GM21528 (cell line): ENCODE data around the gene CLASP1.
A peak's percentile ranks its signal among the peaks of the same experiment; 100 is the strongest.
"Not testable (repeated sequence)": the region's sequence is repeated elsewhere in the genome, so short reads cannot be mapped to it uniquely, and the experiment has no call there.

Experiments
- ATAC-seq: cut with Tn5 transposase; IDR thresholded peaks from one replicate; pipeline ENCODE4 v1.9.1; 2021; ENCODE audit warnings: mild to moderate bottlenecking, moderate library complexity; ENCODE audit not compliant: unreplicated experiment, low FRiP score

The CLASP1 gene

DNA sequence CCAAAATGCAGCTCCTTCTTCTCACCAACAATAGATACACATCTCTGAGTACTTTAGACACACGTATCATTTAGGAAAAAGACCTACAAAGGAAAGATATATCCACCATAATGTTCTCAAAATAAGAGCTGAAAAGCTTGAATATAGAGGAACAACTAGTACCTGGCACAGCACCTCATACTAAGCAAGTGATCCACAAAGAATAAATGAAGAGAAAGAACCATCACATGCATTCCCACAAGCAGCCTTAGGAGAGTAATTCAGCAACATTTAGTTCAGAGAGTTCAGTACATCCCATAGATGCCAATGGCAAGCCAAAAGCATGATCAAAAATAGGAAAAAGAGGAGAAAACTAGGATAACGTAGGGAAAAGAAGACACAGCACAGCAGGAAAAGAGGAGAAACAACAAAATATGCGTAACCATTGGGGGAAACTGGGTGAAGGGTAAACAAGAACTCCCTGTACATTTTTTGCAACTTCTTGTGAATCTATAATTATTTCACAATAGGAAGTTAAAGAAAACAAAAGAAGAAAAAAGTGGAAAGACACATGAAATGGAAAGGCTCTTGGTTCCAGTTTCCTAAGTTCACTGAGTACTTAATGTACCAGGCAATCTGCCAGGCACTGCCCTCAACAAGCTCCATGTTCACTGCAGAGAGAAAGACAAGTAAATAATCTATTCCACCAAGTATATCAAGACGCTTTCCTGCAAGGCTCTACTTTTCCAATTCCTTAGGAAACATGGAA, 22.3 kb downstream of the CLASP1 start:
- ATAC-seq: no peak

DNA sequence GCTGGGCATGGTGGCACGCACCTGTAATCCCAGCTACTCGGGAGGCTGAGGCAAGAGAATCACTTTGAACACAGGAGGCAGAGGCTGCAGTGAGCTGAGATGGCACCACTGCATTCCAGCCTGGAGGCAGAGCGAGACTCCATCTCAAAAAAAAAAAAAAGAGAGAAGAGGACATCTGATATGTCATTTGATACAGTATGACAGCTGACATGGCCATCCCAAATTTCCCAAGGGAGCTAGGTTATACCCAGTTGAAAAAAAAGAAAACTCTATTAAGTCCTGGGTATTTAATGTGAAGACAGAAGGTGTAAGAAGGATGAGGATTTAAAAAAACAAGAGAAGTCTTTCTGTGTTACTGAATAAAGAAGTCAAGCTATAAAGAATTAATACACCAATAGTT, 23.3 kb downstream of the CLASP1 start:
- ATAC-seq: no peak

DNA sequence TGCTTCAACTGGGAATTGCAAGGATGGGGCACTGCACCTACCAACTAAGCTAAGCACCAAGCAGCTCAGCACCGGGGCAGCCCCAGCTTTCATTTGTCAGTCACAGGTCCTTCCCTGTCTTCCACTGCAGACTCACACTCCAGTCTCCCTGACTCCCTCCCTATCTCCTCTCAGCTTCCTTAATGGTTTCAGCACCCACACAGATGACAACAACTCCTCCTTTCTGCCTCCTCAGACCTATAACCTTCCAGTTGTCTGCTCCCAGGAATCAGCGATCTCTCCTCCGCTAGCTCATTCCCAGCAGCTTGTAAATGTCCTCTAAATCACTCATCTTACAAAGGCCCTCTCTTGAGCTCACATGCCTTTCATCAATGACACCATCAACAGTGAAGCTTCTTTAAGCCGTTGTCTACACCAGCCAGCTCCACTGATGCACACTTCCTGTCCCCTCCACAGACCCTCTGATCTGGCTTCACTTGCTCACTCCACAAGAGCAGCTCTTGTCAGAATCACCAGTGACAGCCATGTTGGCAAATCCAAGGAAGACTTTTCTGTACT, 32.1 kb downstream of the CLASP1 start:
- no peak for ATAC-seq

DNA sequence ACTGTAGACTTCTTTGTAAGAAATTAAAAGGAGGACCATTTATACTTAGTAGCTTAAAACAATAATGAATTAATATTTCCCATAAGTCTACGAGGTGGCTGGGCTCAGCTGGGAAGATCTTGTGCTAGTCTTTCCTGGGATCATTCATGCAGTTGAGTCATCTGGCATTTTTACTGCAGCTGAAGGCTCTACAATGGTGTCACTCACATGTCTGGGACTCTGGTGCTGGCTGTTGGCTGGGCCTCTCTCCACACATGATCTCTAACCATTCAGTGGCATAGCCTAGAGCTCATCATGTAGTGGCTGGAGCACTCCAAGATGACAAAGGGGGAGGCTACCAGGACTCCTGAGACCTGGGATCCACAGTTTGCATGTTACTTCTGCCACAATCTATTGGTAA, 35.5 kb downstream of the CLASP1 start:
- ATAC-seq: no peak

DNA sequence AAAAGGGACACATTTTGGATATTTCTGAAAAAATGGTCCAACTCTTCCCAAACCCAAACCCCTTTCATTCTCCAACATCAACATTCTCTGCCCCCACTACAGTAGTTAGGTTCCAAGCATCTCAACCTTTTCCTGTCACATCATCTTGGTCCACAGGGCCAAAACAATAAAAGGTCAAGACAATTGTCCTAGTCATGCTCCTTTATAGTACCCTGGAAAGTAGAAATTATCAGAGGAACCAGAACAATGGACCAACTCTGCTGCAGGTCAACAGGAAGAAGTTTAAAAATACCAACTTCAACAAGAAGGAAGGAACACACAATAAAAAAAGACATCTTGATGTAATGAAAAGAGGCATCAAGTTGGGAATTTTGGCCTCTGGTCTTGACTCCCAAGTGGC, 36.1 kb downstream of the CLASP1 start:
- no peak for ATAC-seq

DNA sequence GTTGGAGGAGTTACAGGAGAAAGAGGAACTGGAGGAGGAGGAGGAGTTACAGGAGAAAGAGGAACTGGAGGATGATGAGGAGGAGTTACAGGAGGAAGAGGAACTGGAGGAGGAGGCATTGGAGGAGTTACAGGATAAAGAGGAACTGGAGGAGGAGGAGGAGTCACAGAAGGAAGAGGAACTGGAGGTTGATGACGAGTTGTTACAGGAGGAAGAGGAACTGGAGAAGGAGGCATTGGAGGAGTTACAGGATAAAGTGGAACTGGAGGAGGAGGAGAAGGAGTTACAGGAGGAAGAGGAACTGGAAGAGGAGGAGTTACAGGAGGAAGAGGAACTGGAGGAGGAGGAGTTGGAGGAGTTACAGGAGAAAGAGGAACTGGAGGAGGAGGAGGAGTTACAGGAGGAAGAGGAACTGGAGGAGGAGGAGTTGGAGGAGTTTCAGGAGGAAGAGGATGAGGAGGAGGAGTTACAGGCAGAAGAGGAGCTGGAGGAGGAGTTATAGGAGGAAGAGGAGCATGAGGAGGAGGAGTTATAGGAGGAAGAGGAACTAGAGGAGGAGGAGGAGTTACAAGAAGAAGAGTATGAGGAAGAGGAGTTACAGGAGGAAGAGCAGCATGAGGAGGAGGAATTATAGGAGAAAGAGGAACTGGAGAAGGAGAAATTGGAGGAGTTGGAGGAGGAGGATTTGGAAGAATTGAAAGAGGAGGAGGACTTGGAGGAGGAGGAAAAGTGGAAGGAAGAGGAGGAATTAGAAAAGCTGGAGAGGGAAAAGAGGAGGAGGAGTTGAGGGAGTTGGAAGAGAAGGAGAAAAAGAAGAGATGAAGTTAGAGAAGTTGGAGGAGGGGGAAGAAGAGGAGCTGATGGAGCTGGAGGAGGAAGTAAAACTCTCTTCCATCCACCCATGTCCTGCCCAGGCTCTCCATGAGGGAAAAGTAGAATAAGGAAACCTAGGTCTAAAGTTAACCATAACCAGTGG, 37.2 kb downstream of the CLASP1 start:
- ATAC-seq: no peak

DNA sequence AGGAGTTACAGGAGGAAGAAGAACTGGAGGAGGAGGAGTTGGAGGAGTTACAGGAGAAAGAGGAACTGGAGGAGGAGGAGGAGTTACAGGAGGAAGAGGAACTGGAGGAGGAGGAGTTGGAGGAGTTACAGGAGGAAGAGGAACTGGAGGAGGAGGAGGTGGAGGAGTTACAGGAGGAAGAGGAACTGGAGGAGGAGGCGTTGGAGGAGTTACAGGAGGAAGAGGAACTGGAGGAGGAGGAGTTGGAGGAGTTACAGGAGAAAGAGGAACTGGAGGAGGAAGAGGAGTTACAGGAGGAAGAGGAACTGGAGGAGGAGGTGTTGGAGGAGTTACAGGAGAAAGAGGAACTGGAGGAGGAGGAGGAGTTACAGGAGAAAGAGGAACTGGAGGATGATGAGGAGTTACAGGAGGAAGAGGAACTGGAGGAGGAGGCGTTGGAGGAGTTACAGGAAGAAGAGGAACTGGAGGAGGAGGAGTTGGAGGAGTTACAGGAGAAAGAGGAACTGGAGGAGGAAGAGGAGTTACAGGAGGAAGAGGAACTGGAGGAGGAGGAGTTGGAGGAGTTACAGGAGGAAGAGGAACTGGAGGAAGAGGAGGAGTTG, 38.1 kb downstream of the CLASP1 start:
- ATAC-seq: not testable (repeated sequence)

DNA sequence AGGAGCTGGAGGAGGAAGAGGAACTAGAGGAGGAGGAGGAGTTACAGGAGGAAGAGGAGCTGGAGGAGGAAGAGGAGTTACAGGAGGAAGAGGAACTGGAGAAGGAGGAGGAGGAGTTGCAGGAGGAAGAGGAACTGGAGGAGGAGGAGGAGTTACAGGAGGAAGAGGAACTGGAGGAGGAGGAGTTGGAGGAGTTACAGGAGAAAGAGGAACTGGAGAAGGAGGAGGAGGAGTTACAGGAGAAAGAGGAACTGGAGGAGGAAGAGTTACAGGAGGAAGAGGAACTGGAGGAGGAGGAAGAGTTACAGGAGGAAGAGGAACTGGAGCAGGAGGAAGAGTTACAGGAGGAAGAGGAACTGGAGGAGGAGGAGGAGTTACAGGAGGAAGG, 38.8 kb downstream of the CLASP1 start:
- not testable (repeated sequence) for ATAC-seq

DNA sequence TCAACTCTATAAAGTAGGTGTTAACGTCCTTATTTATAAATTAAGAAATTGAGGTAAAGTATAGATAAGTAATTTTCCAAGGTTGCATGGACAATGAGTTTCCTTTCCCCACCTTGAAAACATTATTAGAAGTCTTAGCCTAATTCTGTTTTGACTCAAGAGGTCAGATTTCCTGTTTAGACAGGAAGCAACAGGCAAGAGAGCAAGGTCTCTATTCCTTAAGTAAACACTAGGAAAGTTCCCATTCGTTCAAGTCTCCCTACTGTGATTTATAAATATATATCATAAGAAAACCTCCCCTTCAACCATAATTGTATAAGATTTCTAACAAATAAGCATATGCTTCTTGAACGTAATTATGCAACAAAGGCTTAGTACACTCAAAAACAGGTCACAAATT, 40.3 kb downstream of the CLASP1 start:
- ATAC-seq: no peak

DNA sequence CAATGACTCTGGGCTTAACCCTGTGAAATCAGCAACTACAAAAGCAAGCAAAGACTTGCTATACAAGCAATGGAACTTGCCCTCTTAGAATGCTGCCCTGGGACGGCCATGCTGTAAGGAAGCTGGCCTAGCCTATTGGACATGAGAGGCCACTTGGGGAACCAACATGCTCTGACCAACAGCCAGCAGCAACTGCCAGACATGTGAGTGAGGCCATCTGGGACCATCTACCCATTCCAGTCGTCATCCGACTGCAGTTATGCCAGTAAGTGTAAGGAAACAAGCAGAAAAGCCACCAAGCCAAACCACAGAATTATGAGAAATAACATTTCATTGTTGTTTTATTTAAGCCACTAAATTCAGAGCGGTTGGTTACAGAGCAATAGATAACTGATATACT, 40.9 kb downstream of the CLASP1 start:
- no peak for ATAC-seq

DNA sequence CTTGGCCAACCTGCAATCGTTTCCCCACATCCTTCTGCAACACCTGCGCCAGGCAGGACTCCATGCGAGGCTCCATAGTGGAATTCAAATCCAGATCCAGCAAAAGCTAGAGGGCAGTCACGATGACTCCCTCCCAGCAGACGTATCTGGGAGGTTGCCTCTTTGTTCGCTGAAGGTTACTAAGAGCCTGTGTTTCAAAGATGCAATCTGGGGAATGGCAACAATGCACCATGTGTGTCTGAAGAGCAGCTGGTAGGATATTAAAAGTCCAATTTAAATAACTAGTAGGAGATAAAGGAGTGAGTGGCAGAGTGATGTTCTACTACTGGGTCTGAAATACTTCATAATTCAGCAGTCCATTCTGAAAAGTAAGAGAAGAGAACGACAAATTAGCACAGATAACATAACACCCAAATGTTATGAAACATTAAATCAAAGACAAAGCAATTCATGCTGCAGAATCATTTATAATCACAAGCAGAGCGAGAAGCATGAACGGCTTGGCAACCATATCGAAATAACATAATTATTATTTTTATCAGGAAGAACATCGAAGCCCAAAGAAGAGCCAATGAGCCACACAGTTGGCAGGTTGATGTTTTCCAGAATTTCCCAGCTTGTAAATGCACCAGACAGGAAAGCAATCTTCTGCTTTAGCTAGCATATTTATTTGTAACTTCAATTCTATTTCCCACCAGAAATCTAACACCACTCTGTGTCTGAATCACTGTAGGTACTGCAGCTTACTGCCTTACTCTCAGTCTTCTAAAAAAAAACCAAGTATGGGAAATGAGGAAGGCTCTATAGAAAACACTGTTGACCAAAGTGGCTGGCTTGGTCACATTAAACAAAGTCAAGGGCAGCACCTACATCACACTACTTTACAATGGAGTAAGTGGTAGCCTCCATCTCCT, 43.2 kb downstream of the CLASP1 start:
- ATAC-seq: no peak

DNA sequence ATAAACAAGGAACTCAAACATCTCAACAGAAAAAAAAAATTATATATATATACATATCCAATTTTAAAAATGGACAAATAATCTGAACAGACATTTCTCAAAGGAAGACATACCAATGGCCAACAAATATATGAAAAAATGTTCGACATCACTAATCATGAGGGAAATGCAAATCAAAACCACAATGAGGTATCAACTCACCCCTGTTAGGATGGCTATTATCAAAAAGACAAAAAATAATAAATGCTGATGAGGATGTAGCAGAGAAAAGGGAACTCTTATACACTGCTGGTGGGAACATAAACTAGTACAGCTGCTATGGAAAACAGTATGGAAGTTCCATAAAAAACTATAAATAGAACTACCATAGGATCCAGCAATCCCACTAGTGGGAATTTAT, 46.1 kb downstream of the CLASP1 start:
- ATAC-seq: no peak

DNA sequence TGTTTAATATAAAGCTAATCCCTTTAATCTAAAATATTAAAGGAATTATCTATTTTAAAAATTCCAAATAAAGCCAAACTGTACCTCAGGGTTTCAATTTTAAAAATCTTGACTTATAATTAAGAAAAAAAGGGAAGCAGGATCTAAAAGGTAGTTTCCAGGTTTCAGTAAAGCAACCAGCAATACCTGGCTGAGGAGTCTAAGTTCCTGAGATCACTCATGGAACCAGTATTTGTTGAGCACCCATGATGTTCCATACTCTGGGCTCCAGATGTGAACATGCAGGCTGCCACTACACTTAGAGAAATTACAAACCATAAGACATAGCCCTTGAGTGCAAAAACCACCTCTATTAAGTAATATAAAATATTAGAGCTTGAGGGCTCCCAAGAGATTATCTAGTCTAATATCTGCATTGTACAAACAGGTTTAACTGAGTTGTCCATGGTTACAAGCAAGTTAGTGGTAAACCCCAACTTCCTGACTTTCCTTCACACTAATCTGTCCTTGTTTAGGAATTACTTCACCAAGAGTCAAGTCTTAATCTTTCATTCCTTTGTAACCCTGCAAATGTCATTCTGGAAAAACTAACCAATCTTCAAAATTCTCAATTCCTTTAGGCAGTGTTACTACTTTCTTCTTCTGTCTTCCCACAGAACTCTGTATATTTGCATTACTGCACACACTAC, 49.2 kb downstream of the CLASP1 start:
- no peak for ATAC-seq

DNA sequence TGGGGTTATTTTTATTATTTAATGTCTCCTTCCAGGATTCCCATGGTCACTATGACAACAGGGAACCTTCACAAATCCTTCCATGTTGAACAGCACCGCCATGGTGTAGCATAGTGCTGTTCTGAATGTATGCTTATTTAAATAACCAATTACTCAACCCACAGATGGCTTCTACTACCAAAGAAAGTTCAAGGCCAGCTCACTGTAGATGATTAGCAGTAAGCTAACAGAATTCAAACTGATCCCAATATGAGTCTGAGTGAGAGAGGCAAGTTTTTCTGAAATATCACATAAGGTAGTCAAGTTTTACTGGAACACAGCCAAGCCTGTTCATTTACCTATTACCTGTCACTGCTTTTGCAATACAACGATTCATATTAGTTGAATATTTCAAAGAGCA, 51.2 kb downstream of the CLASP1 start:
- ATAC-seq: no peak

DNA sequence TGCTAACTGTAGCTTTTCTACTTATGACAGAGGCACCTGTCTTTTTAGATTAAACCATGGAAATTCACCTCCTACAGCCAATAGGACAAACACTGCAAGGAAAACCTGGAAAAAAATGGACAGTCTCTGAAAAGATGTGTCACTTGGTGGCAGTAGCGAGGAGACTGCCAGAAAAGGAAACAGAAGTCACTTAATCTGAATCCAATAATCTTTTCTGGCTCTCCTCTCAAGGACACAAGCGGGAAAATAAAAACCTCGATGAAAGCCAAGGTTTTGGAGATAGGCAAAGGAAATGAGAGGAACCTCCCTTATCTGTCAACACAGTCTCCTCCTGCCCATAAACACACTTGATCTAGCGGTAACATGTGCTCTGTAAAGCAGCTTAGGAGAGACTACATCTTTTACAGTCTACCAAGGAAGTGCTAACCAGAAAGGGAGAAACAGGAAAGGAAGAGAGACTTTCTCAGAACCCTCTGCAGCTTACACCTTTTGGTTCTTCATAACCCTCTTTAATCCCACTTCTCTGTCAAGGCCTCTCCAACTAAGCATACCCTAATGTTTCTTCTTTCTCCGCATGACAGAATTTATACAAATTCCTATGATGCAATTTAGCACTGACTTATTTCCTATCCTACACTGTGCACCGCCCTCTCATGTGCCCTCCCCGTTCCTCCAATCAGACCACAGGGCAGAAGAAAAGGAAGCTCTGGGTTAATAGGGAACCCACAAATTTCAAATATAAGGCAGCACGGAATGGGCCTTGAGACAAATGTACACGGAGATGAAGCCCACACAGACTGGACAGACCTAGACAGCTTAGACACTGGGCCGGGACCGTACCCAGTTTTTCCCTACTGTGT, 52.8 kb downstream of the CLASP1 start:
- peak; percentile 72 for ATAC-seq

DNA sequence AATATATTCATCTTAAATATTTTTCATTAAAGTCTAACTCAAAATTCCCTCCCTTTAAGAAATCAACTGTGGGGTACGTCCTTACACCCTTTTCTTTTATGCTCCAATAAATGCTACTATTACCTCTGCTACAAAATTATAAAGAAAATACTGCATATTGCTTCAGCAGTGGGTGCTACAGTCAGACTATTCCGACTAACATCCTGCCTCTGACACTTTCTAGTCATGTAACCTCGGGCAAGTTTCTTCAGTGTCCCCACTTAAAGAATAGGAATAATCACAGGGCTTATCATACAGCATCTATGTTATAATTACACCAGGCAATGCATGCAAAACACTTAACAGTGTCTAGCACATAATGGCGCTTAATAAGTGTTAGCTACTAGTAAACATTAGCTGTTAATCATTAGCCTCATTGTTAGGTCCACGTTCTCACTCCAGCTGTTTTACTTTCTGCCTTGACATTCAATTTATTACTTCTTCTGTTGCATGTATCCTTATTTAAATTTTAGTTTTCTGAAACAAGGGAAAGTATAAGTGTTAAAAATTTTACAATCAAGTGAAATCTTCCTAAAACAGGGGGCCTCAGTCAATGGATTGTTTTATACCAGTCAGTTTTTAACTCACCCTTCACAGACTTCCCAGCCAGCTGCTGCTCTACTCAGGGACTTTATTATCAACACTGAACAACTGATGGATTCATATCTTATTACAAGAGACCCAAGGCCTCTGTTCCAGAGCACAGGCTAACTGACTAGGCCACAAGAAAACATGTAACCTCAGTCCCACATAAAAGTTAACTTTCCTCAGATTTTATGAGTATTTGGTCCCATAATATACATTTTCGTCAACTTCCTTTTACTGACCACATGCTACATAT, 54.0 kb downstream of the CLASP1 start:
- no peak for ATAC-seq

DNA sequence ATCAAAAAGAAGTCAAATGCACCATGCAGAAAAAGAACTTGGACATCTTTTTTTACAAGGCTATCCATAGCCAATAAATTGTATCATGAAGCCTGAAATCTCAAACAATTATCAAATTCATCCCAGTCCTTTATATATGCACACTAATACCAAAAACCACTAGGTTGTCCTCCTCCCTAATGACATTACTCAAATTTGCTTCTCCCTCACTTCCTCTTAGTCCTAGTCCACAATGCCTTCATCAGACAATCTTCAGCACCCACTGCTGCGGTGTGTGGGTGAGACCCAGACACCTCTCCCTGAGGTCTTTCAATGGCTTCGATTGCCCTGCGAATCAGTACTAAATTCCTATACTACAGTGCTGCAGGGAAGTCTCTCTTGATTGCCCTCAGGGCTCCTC, 58.1 kb downstream of the CLASP1 start:
- no peak for ATAC-seq

DNA sequence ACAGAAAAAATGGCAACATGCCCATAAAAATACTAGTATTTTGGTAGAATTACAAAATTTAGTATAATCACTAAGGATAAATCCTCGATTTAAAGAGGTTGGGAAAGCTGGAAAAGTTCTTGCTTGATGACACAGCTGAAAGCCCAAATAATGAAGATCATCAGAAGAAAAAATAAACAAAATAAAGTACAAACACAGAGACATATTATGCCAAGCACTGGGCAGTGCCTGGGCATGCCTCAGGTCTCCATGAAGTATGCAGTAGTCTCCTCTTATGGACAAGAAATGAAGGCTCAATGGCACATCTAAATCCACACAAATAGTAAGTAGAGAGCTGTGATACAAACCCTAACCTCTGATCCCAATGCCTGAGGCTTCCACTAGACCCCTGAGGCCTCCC, 60.9 kb downstream of the CLASP1 start:
- ATAC-seq: no peak
